Panc1 (cell line): ENCODE data around the gene MSRB1. TPM values are rescaled to one million over a fixed set of nuclear protein-coding genes. Genes with fewer than 3 reads are reported as not detected.
A peak's percentile ranks its signal among the peaks of the same experiment; 100 is the strongest.

ENCODE experiments used
- ATAC-seq: fragments of 200-7000 bp; cut with Tn5 transposase; 2 replicates; pipeline ENCODE4 v1.9.1; 2020; ENCODE audit warnings: mild to moderate bottlenecking, moderate library complexity
- BruUV-seq: library from RNA; stranded (reverse); fragments of 400-500 nt; replicated peaks from 2 replicates; lab custom pipeline; 2021; lab: Mats Ljungman, UMichigan
- CTCF ChIA-PET: fragments of 300-600 bp; sonication (Branson Sonifier 250); formaldehyde crosslinking; loops from one replicate; lab custom pipeline; 2022; ENCODE audit warnings: antibody characterized with exemption; lab: Charles Lee
- POLR2A ChIA-PET: fragments of 300-600 bp; sonication (Branson Sonifier 250); formaldehyde crosslinking; loops from one replicate; lab custom pipeline; 2022; ENCODE audit warnings: antibody characterized with exemption; lab: Charles Lee
- DNase-seq: peaks from one replicate; pipeline ENCODE4 v3.0.0-alpha.2; 2010; ENCODE audit warnings: low read depth, low spot score
- H3K27ac ChIP-seq: 2 replicates; pipeline ENCODE4 v1.5.1; 2011; ENCODE audit warnings: mild to moderate bottlenecking, low read length, inconsistent platforms
- H3K27me3 ChIP-seq: fragments of 200-500 bp; sonication (Bioruptor generic); 2 replicates; pipeline ENCODE4 v1.6.0; 2014; ENCODE audit warnings: low read length, inconsistent platforms; ENCODE audit not compliant: control insufficient read depth, insufficient read depth
- H3K36me3 ChIP-seq: fragments of 200-500 bp; sonication (Bioruptor generic); 2 replicates; pipeline ENCODE4 v1.5.1; 2014; ENCODE audit warnings: inconsistent platforms, mild to moderate bottlenecking, low read length, moderate library complexity; ENCODE audit not compliant: control insufficient read depth, insufficient read depth
- H3K4me1 ChIP-seq: 2 replicates; pipeline ENCODE4 v1.5.1; 2011; ENCODE audit warnings: inconsistent platforms, mild to moderate bottlenecking, low read length, moderate library complexity; ENCODE audit not compliant: control insufficient read depth, insufficient read depth
- H3K4me3 ChIP-seq, 2 experiments: 2 replicates each; pipeline ENCODE4 v1.5.1; 2011 to 2012; ENCODE audit warnings: low read depth in 2 of 2, low read length in 2 of 2, mild to moderate bottlenecking in 2 of 2, inconsistent platforms in 1 of 2, moderate library complexity in 1 of 2
- H3K9me3 ChIP-seq: fragments of 200-500 bp; sonication (Bioruptor generic); 2 replicates; pipeline ENCODE4 v1.5.1; 2014; ENCODE audit warnings: low read depth, mild to moderate bottlenecking, inconsistent platforms, low read length, moderate library complexity; ENCODE audit not compliant: control insufficient read depth, insufficient read depth
- CTCF ChIP-seq: fragments of 450-650 bp; IDR thresholded peaks from 2 replicates; pipeline ENCODE4 v1.5.1; 2017; ENCODE audit warnings: mild to moderate bottlenecking
- POLR2AphosphoS5 ChIP-seq: IDR thresholded peaks from 2 replicates; pipeline ENCODE4 v1.6.1; 2012; ENCODE audit warnings: mild to moderate bottlenecking, low read depth, low read length, moderate library complexity
- REST ChIP-seq, 2 experiments: IDR thresholded peaks; 2 replicates each; pipeline ENCODE4 v1.6.1; 2011 to 2012; ENCODE audit warnings: low read depth in 2 of 2, control low read depth in 1 of 2, low read length in 1 of 2, mild to moderate bottlenecking in 1 of 2, moderate library complexity in 1 of 2; ENCODE audit not compliant: insufficient read depth in 1 of 2
- SIN3A ChIP-seq: IDR thresholded peaks from 2 replicates; pipeline ENCODE4 v1.6.1; 2012; ENCODE audit warnings: low read depth, mild to moderate bottlenecking, low read length, moderate library complexity, borderline replicate concordance; ENCODE audit not compliant: insufficient read depth
- TCF7L2 ChIP-seq: IDR thresholded peaks from 2 replicates; pipeline ENCODE4 v1.6.1; 2011; ENCODE audit warnings: mild to moderate bottlenecking, low read depth, low read length, inconsistent platforms
- in situ Hi-C: cut with HindIII; loops from 2 replicates; pipeline ENCODE4 v1.10.0; 2016; ENCODE audit warnings: low sequenced_read_pairs, low pct_unique_long_range_greater_than_20kb
- intact Hi-C: fragments of 100-400 bp; cut with micrococcal nuclease; formaldehyde crosslinking; loops from one replicate; pipeline ENCODE4 v1.10.0; 2022; ENCODE audit not compliant: unreplicated experiment
- total RNA-seq: library from RNA; stranded (reverse); gene quantifications from one replicate; pipeline ENCODE4 v1.2.1, GENCODE V29; 2021; ENCODE audit not compliant: unreplicated experiment

MSRB1 gene
- total RNA-seq, 1 experiment from 2014 or later, result 25.3 TPM

GRCh38 chr16:1933097-1933661, 9.8 kb downstream of the MSRB1 start:
- ChIA-PET CTCF (no interaction called here), POLR2A (no interaction called here)
- DNase-seq (no peak), ATAC-seq (no peak)
- no TSS peak for BruUV-seq
- TF ChIP-seq TCF7L2, result no peak
- TF ChIP-seq REST (IDR thresholded peaks at IDR 0.05; ENCODE audit: insufficient read depth in 1 of 2, low read depth in 2 of 2, low read length in 1 of 2), result no peak
- TF ChIP-seq SIN3A, result no peak
- TF ChIP-seq CTCF, result no peak
- no peak for TF ChIP-seq POLR2AphosphoS5
- intact Hi-C loops (loop anchor here (5.0 kb wide), 1 partner anchor 71 kb away; no protein-coding TSS in a partner anchor), in situ Hi-C loops (no loop called here)
- H3K4me1 ChIP-seq, result peaks cover 8% of the 10 kb centered on the region
- no peak overlapping the region for H3K4me3 ChIP-seq
- H3K27me3 ChIP-seq, result no peaks in the 10 kb centered on the region
- no peak overlapping the region for H3K27ac ChIP-seq
- H3K36me3 ChIP-seq, result no peaks in the 10 kb centered on the region
- H3K9me3 ChIP-seq, result no peaks in the 10 kb centered on the region

- H3K4me3 ChIP-seq, result no peak overlapping the region
- in situ Hi-C loops, result no loop called here
- TF ChIP-seq REST (IDR thresholded peaks at IDR 0.05; ENCODE audit: insufficient read depth in 1 of 2, low read depth in 2 of 2, low read length in 1 of 2) (no peak), CTCF (peak; percentile 76), POLR2AphosphoS5 (no peak), TCF7L2 (no peak)
- peaks cover 8% of the 10 kb centered on the region for H3K4me1 ChIP-seq
- ATAC-seq (peak; percentile 77), DNase-seq (no peak)
- no peaks in the 10 kb centered on the region for H3K27me3 ChIP-seq
- no peak overlapping the region for H3K27ac ChIP-seq
- CTCF ChIA-PET, result interaction anchor here (0.5 to 0.8 kb wide), 5 partner anchors 50 to 74 kb away, joined by 3 to 6 read pairs (median 3); no protein-coding TSS in a partner anchor
- no peaks in the 10 kb centered on the region for H3K9me3 ChIP-seq
- intact Hi-C loops, result loop anchor here (5.0 kb wide), 1 partner anchor 70 kb away; no protein-coding TSS in a partner anchor
- POLR2A ChIA-PET, result interaction anchor here (0.5 kb wide), 1 partner anchor 102 kb away, joined by 3 read pairs; no protein-coding TSS in a partner anchor
- no peaks in the 10 kb centered on the region for H3K36me3 ChIP-seq
- no TSS peak for BruUV-seq
Observed at GRCh38 chr16:1932050-1933028, 10.7 kb downstream of the MSRB1 start.
